ENCODE results near the gene USB1. TPM values are rescaled to one million over a fixed set of nuclear protein-coding genes. Genes with fewer than 3 reads are reported as not detected.
A peak's percentile ranks its signal among the peaks of the same experiment; 100 is the strongest.

USB1 gene
- total RNA-seq, 4 donors from 2014 or later: 18.8 to 42.5 (median 33.4) TPM

DNA sequence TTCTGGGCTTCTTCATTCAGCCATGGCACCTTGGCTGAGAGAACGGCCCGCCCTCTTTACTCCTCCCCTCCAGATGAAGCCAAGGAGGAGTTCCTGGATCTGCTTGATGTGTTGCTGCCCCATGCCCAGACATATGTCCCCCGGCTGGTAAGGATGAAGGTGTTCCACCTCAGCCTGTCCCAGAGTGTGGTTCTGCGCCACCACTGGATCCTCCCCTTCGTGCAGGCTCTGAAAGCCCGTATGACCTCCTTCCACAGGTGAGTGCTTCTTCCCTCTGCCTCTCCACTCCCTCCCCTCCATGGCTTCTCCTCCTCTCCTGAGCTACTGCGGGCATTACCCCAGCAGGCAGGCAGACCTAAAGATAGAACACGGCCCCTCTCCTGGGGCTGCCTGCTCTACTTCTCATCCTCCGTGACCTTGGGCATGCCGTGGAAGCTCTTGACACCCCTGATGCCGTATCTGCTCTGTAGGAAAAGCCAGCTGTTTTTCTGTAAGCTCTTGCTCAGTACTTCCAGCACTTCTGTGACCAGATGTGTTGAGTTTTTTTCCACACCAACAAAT lies 8.7 kb downstream of the USB1 start:
- ATAC-seq (ENCODE audit: low FRiP score): no peak
- no peak for TF ChIP-seq CTCF (IDR thresholded peaks at IDR 0.05)
- DNase-seq (ENCODE audit: low spot score): no peak

DNA sequence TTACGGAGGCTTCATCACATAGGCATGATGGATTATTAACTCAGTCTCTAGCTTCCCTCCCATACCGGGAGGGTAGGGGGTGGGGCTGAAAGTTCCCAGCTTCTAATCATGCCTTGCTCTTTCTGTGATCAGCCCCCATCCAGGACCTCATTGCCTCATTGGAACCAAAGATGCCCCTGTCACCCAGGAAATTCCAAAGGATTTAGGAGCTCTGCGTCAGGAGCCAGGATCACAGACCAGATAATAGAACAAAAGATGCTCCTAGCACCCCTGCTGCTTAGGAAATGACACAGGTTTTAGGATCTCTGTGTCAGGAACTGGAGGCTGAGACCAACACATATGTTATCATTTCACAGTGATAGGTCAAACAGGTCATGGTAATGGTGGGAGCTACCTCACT lies 9.7 kb downstream of the USB1 start:
- no peak for TF ChIP-seq CTCF (IDR thresholded peaks at IDR 0.05)
- ATAC-seq (ENCODE audit: low FRiP score) (no peak), DNase-seq (ENCODE audit: low spot score) (no peak)

DNA sequence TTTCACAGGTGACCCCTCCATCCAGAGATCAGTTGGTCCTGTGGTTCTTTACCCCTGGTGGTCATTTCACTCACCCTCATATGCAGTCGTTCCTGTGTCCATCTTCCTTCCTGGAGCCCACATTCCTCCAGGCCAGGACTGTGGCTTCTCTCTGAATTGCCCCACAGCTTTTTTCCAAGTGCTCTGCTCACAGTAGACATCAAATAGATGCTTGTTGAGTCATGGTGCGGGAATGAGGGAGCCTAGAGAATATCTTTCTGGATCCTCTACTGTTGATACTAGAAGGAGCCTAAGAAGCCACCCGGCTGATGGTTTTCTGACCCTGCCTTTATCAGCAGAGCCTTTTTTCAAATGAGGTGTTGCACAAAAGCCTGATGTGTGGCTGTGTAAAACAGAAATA lies 10.4 kb downstream of the USB1 start:
- peak; percentile 10 for ATAC-seq (ENCODE audit: low FRiP score)
- no peak for DNase-seq (ENCODE audit: low spot score)
- TF ChIP-seq CTCF (IDR thresholded peaks at IDR 0.05): no peak

DNA sequence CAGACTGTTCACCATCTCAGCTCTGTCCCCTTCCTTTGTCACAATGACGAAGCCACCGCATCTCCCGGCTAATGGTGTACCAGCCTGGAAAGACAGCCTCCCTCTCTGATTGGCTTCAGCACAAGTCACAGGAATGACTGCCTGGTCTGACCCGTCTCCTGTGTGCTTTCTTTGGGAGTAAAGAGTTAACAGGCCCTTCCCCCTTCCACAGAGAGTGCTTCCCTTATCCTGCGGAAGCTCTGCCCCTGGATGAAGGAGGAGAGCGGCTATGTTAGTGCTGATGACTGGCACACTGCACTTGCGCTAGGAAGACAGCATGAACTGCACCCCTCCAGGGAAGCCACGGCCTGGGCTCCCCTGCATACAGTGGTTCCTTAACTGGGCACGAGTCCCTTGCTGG lies 11.3 kb downstream of the USB1 start:
- DNase-seq (ENCODE audit: low spot score): no peak
- TF ChIP-seq CTCF (IDR thresholded peaks at IDR 0.05): no peak
- no peak for ATAC-seq (ENCODE audit: low FRiP score)

GRCh38 chr16:58013201-58013956 lies 12.2 kb downstream of the USB1 start:
- ATAC-seq (ENCODE audit: low FRiP score): no peak
- no peak for TF ChIP-seq CTCF (IDR thresholded peaks at IDR 0.05)
- DNase-seq (ENCODE audit: low spot score): no peak

- ATAC-seq (ENCODE audit: low FRiP score) (no peak), DNase-seq (ENCODE audit: low spot score) (no peak)
- no peak for TF ChIP-seq CTCF (IDR thresholded peaks at IDR 0.05)
Observed at GRCh38 chr16:58016840-58017446, 15.7 kb downstream of the USB1 start.

DNA sequence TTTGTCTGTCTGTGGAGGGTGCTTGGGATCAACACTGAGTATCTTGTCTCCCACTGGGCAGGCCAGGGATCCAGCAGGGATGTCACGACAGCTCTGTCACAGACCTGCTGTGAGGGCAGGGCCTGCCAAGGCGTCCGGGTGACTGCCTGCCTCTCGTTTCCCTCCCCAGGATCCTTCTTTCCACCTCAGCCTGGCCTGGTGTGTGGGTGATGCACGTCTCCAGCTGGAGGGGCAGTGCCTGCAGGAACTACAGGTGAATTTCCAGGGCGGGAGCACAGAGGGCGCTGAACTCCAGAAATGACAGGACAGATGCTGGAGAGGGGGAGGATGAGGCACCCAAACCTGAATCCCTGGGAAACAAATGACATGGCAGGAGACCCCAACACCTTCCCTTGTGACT lies 17.6 kb downstream of the USB1 start:
- DNase-seq (ENCODE audit: low spot score) (no peak), ATAC-seq (ENCODE audit: low FRiP score) (no peak)
- TF ChIP-seq CTCF (IDR thresholded peaks at IDR 0.05): no peak

All from omental fat pad (tissue), 4 donors.